Activated T-cell treated with anti-CD3 and anti-CD28 coated beads for 48 hours (primary cell): ENCODE measurements around the gene TOMM34.
A peak's percentile ranks its signal among the peaks of the same experiment; 100 is the strongest.

Experiments
- DNase-seq: peaks from one replicate; pipeline ENCODE4 v3.0.0-alpha.2; 2020; ENCODE audit warnings: low read depth

TOMM34 gene

DNA sequence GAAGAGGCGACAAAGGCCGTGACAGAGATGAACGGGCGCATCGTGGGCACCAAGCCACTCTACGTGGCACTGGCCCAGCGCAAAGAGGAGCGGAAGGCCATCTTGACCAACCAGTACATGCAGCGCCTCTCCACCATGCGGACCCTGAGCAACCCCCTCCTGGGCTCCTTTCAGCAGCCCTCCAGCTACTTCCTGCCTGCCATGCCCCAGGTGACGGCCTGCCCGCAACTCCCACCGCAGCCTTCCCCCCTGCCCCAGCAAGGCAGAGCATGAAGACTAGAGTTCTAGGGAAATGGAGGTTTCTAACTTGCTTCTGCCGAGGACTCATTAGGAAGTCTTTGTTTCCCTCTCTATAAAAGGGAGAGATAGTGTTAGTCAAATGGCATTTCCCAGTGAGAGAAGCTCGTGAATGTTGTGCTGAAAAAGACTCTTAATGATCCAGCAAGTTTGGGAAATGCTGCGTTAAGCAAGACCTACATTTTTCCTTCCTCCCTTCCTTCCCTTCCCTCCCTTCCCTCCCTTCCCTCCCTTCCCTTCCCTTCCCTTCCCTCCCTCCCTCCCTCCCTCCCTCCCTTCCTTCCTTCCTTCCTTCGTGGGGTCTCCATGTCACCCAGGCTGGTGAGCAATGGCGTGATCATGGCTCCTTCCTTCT, 29.6 kb downstream of the TOMM34 start:
- no peak for DNase-seq

DNA sequence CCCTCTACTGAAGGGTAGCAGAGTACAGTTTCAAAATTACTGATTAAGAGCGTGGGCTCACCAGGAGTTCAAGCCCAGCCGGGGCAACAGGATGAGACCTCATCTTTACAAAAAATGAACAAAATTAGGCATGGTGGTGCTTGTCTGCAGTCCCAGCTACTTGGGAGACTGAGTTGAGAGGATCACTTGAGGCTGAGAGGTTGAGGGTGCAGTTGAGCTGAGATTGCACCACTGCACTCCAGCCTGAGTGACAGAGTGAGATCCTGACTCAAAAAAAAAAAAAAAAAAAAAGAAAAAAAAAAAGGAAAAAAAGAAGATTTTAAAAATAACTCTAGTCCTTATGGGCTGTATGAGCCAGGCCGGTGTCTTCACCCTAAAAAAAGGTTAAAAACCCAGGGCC, 31.6 kb downstream of the TOMM34 start:
- no peak for DNase-seq

DNA sequence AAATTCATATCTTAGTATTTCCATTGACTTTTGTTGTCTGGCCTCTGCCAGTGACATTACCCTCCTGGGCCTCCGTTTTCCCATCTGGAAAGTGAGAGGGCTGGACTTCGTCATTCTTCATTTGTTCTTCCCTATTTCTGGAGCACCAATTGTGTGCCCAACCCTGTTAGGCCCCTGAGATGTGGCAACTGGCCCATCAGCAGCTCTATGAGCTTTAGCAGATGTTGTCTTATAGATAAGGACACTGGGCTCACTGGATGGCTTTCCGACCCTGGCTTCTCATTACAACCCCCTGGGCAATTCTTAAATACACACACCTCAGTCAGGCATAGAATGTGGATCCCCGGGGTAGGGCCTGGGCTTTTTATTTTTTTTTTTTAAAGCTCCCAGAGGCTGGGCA, 35.7 kb downstream of the TOMM34 start:
- DNase-seq, result no peak

DNA sequence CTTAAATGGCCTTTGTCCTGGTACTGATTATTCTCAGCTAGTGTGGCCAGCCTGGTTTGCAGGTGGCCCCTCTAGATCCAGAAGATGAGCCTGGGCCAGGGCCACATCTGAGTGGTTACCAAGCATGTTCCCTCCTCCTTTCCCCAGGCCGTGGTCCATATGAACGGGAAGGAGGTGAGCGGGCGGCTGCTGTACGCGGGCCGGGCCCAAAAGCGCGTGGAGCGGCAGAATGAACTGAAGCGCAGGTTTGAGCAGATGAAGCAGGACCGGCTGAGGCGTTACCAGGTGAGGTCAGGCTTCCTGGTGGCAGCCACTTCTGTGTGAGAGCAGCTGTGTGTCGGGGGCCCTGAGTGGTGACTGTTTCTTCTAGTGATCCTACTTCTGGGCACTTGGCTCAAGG, 38.8 kb downstream of the TOMM34 start:
- DNase-seq, result no peak

DNA sequence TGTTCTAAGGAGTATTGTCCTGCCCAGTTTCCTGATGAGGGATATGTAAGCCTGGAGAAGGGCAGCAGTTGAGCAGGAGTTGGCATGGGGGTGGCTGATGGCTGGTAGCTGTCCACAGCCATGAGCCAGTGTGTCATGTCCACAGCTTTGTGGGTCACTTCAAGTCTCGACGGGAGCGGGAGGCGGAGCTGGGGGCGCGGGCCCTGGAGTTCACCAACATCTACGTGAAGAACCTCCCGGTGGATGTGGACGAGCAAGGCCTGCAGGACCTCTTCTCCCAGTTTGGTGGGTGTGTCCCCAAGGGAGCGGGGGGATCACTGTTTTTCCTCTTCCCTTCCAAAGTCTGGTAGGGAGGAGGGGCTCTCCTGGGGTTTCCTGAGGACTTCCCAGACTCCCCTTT, 41.4 kb downstream of the TOMM34 start:
- no peak for DNase-seq

DNA sequence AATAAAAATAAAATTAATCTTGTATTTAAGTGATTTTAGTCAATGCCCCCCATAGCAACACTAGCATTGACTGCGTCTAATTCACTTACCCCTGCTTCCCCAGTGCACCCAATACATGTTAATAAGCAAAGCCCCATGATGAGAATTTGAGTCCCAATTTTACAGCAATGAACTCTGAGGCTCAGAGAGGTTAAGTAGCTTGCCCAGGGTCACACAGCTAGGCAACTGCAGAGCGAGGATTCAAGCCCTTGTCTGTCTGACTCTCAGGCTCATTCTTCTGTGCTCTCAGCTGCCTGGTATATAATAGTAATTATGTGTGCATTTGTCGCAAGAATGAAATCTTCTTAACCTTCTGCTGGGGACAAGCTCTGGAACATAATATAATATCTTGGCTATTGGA, 41.9 kb downstream of the TOMM34 start:
- no peak for DNase-seq

DNA sequence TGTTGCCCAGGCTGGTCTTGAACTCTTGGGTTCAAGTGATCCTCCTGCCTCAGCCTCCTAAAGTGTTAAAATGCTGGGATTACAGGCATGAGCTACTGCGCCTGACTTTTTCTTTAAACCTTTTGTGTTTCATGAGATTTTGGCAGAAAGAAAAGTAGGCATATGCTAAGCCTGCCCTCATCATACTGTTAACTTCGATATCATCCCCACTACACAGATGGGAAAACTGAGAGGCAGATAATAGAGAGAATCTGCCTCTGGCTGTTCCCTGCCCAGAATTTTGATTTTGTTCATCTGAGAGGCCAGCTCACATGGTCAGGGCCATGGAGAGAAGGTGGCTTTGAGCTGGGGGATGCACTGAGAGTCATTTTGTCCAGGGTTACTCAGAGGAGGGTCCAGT, 42.8 kb downstream of the TOMM34 start:
- DNase-seq, result no peak

DNA sequence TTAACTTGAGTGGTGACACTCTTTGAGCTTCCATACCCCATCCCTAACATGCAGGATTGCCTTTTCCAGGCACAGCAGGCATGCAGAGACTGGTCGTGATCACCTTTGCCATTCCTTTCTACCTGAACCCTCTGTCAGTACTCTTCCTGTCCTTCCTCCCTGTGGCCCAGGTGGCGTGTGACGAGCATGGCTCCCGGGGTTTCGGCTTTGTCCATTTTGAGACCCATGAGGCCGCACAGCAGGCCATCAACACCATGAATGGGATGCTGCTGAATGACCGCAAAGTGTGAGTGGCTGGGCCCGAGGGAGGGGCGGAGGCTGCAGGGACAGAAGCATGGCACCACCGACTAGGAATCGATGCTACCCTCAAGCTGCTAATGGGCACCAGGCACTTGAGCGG, 43.6 kb downstream of the TOMM34 start:
- DNase-seq, result no peak

DNA sequence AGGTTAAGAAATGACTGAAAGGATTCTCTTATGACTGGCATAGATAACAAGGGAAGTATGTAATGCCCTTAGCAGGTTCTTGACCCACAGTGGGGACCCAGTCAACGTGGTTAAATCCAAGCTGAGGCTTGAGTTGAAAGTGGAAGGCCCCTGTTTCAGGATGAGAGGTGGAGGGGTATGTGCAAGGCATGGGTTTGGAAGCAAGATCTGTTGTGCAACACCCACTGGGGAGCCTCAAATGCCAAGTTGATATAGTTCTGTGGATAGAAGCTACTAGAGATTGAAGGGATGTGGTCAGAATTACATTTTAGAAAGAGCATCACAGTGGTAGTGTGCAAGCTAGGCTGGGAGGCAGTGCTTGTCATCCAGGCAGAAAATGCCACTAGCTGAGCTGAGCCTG, 45.3 kb downstream of the TOMM34 start:
- DNase-seq, result no peak

DNA sequence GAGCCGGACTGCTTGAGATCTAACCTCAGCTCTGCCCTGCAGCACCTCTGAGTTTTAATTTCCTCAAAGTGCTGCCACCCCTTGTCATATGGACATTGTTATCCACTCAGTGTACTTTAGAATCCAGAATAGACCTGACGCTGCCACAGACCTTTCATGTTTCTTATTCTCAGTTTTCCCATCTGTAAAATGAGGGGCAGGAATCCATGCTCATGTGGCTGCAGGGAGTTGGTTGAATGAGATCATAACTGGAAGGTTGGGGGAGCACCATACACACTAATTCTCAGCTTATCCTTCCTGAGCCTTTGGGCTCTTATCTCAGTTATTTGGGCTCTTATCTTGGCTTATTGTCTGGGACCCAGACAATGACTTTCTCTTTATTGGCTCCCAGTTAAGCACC, 48.0 kb downstream of the TOMM34 start:
- no peak for DNase-seq

DNA sequence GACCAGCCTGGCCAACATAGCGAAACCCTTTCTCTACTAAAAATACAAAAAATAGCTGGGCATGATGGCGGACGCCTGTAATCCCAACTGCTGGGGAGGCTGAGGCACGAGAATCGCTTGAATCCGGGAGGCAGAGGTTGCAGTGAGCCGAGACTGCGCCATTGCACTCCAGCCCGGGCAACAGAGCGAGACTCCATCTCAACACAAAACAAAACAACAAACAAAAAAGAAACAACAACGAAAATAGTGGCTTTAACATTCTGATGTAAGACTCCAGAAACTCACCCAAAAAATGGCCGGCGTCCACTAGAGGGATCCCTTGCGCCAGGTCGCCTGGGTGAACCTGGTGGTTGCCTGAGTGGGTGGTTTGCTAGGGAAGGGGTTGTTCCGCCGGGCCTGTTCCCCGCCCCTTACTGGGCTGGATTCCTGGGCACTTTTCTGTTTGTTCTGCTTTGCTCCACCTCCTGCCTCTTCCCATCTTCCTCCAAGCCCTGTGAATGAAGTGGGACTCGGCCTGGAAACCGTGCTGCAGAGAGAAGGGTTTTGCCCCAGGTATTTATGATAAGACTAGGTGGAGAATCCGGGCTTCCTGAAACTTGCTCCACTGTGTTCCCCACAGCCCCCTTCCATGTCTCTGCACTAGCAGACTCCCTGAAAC, 48.8 kb downstream of the TOMM34 start:
- peak; percentile 41 for DNase-seq

DNA sequence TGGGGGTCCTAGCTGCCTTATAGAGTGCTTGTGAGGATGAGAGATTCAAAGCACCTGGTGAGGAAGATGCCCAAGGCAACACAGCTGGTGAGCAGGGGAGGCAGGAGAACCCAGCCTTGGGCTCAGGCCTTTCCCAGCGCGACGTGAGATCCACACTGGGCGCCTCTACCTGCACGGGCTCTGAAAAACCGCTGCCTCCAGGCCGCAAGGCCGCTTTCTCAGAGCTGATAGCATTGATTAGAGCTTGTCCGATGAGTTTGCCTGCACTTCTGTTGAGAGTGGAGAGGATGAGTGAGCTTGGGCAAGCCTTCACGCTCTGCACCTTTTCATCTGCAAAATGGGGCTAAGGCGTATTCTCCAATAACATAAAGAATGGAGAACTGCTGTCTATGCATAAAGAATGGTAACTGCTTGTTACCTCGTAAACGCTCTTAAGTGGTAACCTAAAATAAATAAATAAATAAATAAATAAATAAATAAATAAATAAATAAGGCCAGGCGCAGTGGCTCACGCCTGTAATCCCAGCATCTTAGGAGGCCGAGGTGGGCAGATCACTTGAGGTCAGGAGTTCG, 49.4 kb downstream of the TOMM34 start:
- no peak for DNase-seq

DNA sequence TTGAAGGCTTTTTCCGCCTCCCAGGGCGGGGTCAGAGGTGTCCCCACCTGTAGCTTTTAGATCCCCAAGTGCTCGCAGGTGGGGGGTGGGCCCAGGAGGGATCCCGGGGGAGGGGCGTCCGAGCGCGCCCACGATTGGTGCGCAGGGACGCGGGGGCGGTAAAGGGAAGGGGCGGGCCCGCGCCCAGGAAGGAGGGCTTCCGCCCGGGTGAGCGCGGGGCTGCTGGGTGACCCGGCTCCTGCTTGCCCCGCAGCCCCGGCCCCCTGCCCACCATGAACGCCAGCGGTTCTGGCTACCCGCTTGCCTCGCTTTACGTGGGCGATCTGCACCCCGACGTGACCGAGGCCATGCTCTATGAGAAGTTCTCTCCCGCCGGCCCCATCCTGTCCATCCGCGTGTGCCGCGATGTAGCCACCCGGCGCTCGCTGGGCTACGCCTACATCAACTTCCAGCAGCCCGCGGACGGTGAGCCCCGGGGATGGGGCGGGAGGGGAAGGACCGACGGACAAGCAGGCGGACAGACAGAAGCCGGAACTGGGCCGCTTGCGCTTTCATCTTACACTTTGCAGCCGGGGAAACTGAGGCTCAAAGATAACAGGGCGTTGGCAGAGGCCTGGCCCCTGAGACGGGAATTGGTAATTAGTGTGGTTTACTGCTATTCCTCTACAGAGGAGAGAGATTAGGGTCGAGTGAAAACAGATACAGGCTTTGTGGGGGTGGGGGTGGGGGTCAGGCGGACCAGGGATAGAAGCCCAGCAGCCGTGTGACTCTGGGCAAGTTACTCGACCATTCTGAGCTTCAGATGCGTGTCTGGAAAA, 50.1 kb downstream of the TOMM34 start, which contains the start of gene PABPC1L:
Gene PABPC1L (plus strand): TSS at position 189 of the 818 bp plus-strand sequence. CDS start 84 bp downstream, at position 273.
- peak; percentile 79 for DNase-seq

DNA sequence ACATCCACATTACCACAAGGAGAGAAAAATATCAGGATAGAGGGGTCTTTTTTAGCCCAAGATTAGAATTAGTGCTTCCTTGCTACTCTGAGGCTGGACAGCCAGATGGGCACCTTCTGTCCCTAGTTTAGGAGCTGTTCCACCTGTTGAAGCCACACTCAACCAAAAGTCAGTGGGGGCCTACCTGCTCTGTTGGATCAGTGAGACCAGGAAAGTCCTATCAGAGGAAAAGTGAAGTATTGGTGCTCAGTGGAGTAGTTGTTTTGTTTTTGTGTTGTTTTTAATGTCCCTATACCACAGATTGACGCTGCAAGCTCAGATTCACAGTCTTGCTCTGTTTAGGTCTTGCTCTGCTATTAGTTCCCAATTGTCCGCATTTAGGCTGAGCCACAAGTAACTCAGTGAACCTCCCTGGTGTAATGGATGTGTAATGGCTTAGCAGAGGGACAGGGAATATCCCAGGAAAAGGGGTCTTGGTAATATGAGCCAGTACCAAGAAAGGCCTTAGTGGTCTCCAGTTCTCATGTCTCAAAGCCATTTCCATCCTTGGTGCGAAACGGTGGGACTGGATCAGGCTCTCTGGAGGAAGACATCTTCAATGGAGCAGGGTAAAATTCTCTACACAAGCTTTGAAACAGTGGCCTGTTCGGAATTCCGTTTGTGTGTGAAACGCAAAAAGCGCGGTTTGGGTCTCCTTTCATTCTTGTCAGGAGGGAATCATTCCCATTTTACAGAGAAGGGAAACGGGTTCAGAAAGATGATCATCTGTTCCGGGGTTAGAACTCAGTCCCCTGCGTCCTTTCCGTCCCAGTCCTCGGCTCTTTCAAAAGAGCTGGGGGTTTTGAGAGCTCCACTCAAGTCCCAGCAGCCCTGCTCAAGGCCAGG, 51.0 kb downstream of the TOMM34 start:
- no peak for DNase-seq

DNA sequence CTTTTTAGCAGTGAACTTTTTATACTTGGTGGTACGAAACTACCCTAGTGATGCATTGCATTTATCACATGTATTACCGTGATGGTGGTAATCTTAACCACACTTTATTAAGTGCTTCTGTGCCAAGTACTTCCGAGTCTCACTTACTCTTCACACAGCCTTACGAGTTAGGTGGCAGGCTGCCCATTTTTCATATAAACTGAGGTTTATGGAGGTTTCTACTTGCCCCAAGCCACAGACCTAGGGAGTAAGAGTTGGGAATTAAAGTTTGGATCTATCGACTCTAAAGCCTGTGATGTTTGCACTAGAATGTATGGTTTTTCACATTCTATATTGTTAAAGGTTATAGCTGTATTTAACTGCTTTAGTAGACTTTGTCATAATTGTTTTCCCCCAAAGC, 55.8 kb downstream of the TOMM34 start:
- DNase-seq, result no peak

DNA sequence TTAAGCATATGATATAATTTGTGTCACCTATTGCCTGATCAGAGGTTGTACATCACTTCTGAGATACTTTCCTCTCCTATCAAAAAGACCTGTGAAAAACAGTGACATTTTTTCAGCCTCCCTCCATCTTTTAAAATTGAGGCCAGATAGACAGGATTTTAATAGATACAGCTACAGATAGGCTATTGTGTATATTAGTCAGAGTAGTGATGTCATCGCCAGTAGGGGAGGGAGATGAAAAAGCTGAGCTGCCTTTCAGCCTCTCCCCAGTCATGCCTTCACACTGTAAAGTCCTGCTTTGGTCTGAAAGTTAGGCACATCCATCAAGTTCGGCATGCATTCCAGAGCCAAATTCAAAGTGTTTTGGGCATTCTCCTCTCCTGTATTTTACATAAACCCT, 58.2 kb downstream of the TOMM34 start:
- DNase-seq, result no peak

DNA sequence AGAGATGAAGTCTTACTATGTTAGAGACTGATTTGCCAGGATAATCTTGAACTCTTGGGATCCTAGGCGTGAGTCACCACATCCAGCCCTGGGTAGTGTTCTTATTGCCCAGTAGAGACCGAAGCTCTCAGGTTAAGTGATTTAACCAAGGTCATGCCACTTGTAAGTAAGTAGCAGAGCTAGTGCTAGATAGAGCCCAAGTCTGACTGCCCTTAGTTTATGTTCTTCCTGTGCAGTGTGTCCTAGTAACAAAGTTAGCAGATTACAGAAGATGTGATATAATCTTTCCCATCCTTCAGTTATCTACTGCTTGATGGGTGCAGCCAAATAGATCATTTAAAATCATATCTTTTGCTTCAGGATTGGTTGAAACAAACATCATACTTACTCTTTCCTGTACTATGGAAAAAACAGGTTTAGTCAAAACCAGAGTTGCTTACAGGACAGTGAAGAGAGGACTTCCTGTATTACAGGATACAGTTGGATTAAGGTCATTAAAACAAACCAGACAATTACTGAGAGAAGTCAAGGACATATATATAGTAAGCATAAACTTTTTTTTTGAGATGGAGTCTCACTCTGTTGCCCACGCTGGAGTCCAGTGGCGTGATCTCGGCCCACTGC, 59.9 kb downstream of the TOMM34 start:
- no peak for DNase-seq

DNA sequence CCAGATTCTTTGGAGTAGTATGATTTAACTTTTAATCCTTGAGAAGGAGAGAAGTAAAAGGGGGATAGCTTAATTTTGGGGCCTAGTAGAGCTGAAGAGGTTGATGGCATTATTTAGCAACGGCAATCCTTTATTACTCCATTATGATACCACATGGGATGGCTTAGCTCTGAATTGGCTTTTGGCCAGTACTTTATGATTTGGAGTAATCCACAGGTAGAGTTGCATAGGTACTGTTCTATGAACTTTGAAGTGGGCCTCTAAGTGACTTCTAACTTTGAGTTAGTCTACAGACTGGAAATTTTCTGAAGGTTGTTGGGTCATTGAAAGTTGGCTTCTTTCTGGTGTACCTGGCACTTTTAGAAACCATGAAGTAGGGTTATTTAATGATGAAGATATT, 63.1 kb downstream of the TOMM34 start:
- DNase-seq, result no peak

DNA sequence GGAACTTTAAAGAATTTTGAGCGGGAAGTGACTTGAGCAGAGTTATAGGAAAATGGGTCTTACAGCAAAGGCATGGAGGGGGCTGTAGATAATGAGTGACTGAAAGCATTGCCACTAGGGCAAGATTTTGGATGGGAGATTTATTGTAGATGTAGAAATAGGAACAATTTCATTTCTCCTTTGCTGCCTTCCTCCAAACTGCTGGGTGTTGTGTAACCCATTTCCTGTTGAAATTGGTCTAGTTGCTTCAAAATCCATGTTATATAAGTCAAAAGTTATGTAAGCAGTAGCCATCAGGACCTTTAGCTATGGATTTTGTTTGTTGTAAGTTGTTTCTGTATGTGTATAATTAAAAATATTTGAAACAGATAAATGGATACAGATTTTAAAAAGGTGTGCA, 63.6 kb downstream of the TOMM34 start:
- no peak for DNase-seq

DNA sequence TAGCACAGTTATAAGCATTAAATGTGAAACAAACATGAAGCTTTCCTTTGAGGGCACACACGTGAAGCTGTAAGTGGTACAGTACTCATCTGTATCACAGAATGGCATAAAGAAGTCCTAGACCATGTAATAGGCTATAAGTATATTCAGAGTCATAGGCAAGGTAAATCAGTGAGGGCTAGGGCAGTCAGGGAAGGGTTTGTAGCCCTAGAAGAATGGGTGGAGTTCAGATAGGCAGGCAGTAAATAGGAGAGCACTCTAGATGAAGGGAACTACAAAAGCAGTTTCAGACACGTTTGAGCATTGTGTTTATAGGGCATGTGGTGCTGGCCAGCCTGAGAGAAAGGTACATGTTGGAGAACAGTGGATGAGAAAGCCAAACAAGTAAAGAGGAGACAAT, 65.2 kb downstream of the TOMM34 start:
- no peak for DNase-seq
